Transverse colon (tissue), 4 donors: ENCODE data around the gene ADGRE2. TPM values are rescaled to one million over a fixed set of nuclear protein-coding genes. Genes with fewer than 3 reads are reported as not detected.
"Not testable (repeated sequence)": the region's sequence is repeated elsewhere in the genome, so short reads cannot be mapped to it uniquely, and the experiment has no call there.

Experiments
- DNase-seq: peaks from one replicate; pipeline ENCODE4 v3.0.0-alpha.2; 2019
- H3K27ac ChIP-seq, 4 donors: fragments of 200-600 bp; sonication (generic); 2 replicates each; pipeline ENCODE4 v1.5.1; 2016 to 2018; ENCODE audit warnings: inconsistent platforms in 4 of 4
- H3K27me3 ChIP-seq: fragments of 200-600 bp; sonication (generic); 2 replicates; pipeline ENCODE4 v1.5.1; 2017; ENCODE audit warnings: inconsistent platforms
- H3K36me3 ChIP-seq, 4 donors: fragments of 200-600 bp; sonication (generic); 2 replicates each; pipeline ENCODE4 v1.5.1; 2017 to 2019; ENCODE audit warnings: inconsistent platforms in 4 of 4
- H3K4me1 ChIP-seq, 4 donors: fragments of 200-600 bp; sonication (generic); 2 replicates each; pipeline ENCODE4 v1.5.1; 2017 to 2020; ENCODE audit warnings: inconsistent platforms in 4 of 4
- H3K4me3 ChIP-seq, 4 donors: fragments of 200-600 bp; sonication (generic); 1 replicate in 1 of 4; 2 replicates in 3 of 4; pipeline versions ENCODE4 v1.5.1 to v1.6.1; 2017 to 2019; ENCODE audit warnings: inconsistent platforms in 4 of 4
- H3K9me3 ChIP-seq, 2 donors: fragments of 200-600 bp; sonication (generic); 2 replicates each; pipeline ENCODE4 v1.5.1; 2017 to 2019; ENCODE audit warnings: inconsistent platforms in 2 of 2
- CTCF ChIP-seq, 5 experiments: fragments of 200-600 bp in 3 of 5; fragments of 450-650 bp in 2 of 5; sonication (generic) in 3 of 5; IDR thresholded peaks; 1 replicate in 2 of 5; 2 replicates in 3 of 5; pipeline ENCODE4 v1.5.1; 2016 to 2017; ENCODE audit warnings: antibody characterized with exemption in 5 of 5, inconsistent platforms in 3 of 5, mild to moderate bottlenecking in 2 of 5, moderate library complexity in 1 of 5
- EP300 ChIP-seq: sonication (generic); formaldehyde crosslinking; IDR thresholded peaks from one replicate; pipeline ENCODE4 v1.6.1; 2017; ENCODE audit warnings: antibody characterized with exemption, low read depth
- POLR2A ChIP-seq: fragments of 450-650 bp; IDR thresholded peaks from one replicate; pipeline ENCODE4 v1.6.1; 2016; ENCODE audit warnings: antibody characterized with exemption, mild to moderate bottlenecking, moderate library complexity
- POLR2AphosphoS5 ChIP-seq, 3 donors: sonication (generic); formaldehyde crosslinking; IDR thresholded peaks; one replicate each; pipeline ENCODE4 v1.6.1; 2016; ENCODE audit warnings: antibody characterized with exemption in 3 of 3
- WGBS, 2 donors: methylation state at CpG; one replicate each; pipeline ENCODE4 v1.1.5; 2018; ENCODE audit warnings: low coverage in 1 of 2; 5-methylcytosine and 5-hydroxymethylcytosine counted together
- in situ Hi-C, 4 donors: fragments of 200-750 bp; cut with MboI; loops; one replicate each; pipeline versions ENCODE4 v1.15.0 to v1.15.1; 2017; ENCODE audit warnings: low sequenced_read_pairs in 3 of 4, low pct_ligation_motif_present in 1 of 4, low pct_unique_long_range_greater_than_20kb in 1 of 4
- intact Hi-C: fragments of 100-400 bp; cut with DNase I; formaldehyde crosslinking; loops from one replicate; pipeline ENCODE4 v1.15.1; 2023; ENCODE audit warnings: low total_unique reads
- total RNA-seq, 4 donors: library from RNA; depleted of rRNA; stranded (reverse); fragments of >200 nt; gene quantifications; one replicate each; pipeline ENCODE4 v1.1.0, GENCODE V29; 2016

The ADGRE2 gene
- 1 to 10 TPM in 3 of 4 donors, under 1 TPM in 1; 1.00 to 3.3 (median 1.8) TPM for total RNA-seq

DNA sequence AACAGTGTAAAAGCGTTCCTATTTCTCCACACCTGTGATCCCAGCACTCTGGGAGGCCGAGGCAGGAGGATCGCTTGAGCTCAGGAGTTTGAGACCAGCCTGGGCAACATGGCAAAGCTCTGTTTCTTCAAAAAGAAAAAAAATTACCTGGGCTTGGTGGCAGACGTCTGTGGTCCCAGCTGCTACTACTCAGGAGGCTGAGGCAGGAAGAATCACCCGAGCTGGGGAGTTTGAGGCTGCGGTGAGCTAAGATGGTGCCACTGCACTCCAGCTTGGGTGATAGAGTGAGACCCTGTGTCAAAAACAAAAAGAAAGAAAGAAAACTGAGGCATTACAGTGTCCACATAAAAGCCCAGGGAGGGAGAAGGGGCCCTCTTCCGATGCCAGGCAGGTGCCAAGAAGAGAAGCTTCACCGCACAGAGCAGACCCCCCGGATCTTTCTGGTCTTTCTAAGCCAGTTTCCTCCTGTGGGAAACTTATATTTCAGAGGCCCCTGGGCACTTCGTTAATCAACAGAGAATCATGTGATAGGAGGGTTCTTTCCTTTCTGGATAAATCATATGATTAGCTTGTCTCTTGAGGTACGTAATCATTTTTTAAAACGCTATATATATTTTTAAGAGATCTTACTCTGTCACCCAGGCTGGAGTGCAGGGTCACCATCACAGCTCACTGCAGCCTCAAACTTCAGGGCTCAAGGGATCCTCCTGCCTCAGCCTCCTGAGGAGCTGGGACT is at the start of gene ADGRE2:
TSS of gene ADGRE2 (minus strand) at position 451 of the 736 bp plus-strand sequence. CDS start 1,804 bp downstream, outside the sequence.
- 63 to 73% methylated on average over 7 to 12 of the region's 12 CpGs for WGBS, 2 donors
- H3K4me3 ChIP-seq, H3K27ac ChIP-seq, intact Hi-C loops, H3K9me3 ChIP-seq, DNase-seq, H3K36me3 ChIP-seq, in situ Hi-C loops: not testable (repeated sequence)
- peaks cover 0 to 10% (median 5%) of the 10 kb centered on the region in 4 donors for H3K4me1 ChIP-seq
- peaks cover 35% of the 10 kb centered on the region for H3K27me3 ChIP-seq

- H3K27me3 ChIP-seq: peaks cover 12% of the 10 kb centered on the region
- in situ Hi-C loops (no loop called here), intact Hi-C loops (no loop called here)
- DNase-seq: no peak
- no peak overlapping the region for H3K27ac ChIP-seq
- no peaks in the 10 kb centered on the region for H3K4me1 ChIP-seq
- 80 to 83% methylated on average over 2 of the region's 2 CpGs for WGBS, 2 donors
- no peaks in the 10 kb centered on the region for H3K36me3 ChIP-seq
- TF ChIP-seq CTCF (IDR thresholded peaks at IDR 0.05) (no peak), POLR2A (no peak), EP300 (no peak), POLR2AphosphoS5 (IDR thresholded peaks at IDR 0.05) (no peak)
- H3K9me3 ChIP-seq: no peaks in the 10 kb centered on the region
- no peak overlapping the region for H3K4me3 ChIP-seq
Measured at GRCh38 chr19:14826006-14826405, 47.6 kb upstream of the ADGRE2 start.

DNA sequence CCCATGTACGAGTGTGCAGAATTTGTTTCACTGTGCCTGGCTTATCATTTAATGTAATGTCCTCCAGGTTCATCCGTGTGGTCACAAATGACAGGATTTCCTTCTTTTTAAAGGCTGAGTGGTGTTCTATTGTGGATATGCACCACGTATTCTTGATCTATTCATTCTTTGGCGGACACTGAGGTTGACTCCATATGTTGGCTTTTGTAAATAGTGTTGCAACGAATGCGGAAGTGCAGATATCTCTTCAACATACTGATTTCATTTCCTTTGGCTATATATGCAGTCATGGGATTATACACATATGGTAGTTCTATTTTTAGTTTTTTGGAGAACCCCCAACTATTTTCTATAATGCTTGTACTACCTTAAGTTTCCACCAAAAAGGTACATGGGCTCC is 43.6 kb upstream of the ADGRE2 start:
- H3K4me3 ChIP-seq: no peak overlapping the region
- no peaks in the 10 kb centered on the region for H3K36me3 ChIP-seq
- WGBS, 2 donors: 56 to 63% methylated on average over 5 to 6 of the region's 6 CpGs
- H3K27ac ChIP-seq: no peak overlapping the region
- DNase-seq: no peak
- H3K9me3 ChIP-seq: no peaks in the 10 kb centered on the region
- H3K4me1 ChIP-seq: no peaks in the 10 kb centered on the region
- peaks cover 12% of the 10 kb centered on the region for H3K27me3 ChIP-seq
- intact Hi-C loops: no loop called here
- no peak for TF ChIP-seq POLR2A
- TF ChIP-seq EP300: no peak
- TF ChIP-seq CTCF (IDR thresholded peaks at IDR 0.05): no peak
- no peak for TF ChIP-seq POLR2AphosphoS5 (IDR thresholded peaks at IDR 0.05)
- in situ Hi-C loops: no loop called here

- Histone ChIP-seq H3K36me3 (no peaks in the 10 kb centered on the region), H3K27ac (no peak overlapping the region), H3K4me1 (no peaks in the 10 kb centered on the region), H3K9me3 (no peaks in the 10 kb centered on the region), H3K27me3 (no peaks in the 10 kb centered on the region), H3K4me3 (no peak overlapping the region)
- no peak for DNase-seq
- intact Hi-C loops (no loop called here), in situ Hi-C loops (no loop called here)
- TF ChIP-seq POLR2AphosphoS5 (IDR thresholded peaks at IDR 0.05) (no peak), EP300 (no peak), CTCF (IDR thresholded peaks at IDR 0.05) (no peak), POLR2A (no peak)
- 67 to 76% methylated on average over 8 of the region's 8 CpGs for WGBS, 2 donors
Measured at GRCh38 chr19:14818588-14818987, 40.2 kb upstream of the ADGRE2 start.

- in situ Hi-C loops (no loop called here), intact Hi-C loops (no loop called here)
- Histone ChIP-seq H3K9me3 (no peaks in the 10 kb centered on the region), H3K4me3 (no peak overlapping the region), H3K27ac (no peak overlapping the region), H3K4me1 (no peaks in the 10 kb centered on the region), H3K27me3 (no peaks in the 10 kb centered on the region), H3K36me3 (no peaks in the 10 kb centered on the region)
- TF ChIP-seq POLR2AphosphoS5 (IDR thresholded peaks at IDR 0.05): no peak
- no peak for TF ChIP-seq POLR2A
- no peak for TF ChIP-seq CTCF (IDR thresholded peaks at IDR 0.05)
- TF ChIP-seq EP300: no peak
- WGBS, 2 donors: 55 to 75% methylated on average over 1 to 3 of the region's 3 CpGs
- DNase-seq: no peak
Measured at GRCh38 chr19:14817052-14817451, 38.7 kb upstream of the ADGRE2 start.
